NCI-H226 (cell line): ENCODE results near the gene TRIM65.

Source experiments
- DNase-seq: peaks from one replicate; pipeline ENCODE4 v3.0.0-alpha.2; 2015

Gene TRIM65

GRCh38 chr17:75917141-75917916 is 20.6 kb upstream of the TRIM65 start:
- DNase-seq = no peak

- no peak for DNase-seq
Observed at GRCh38 chr17:75915268-75915667, 18.5 kb upstream of the TRIM65 start.

GRCh38 chr17:75914643-75915267 is 18.0 kb upstream of the TRIM65 start:
- no peak for DNase-seq

GRCh38 chr17:75913537-75914210 is 16.9 kb upstream of the TRIM65 start:
- DNase-seq = no peak

GRCh38 chr17:75910699-75911098 is 13.9 kb upstream of the TRIM65 start:
- DNase-seq = no peak

GRCh38 chr17:75909812-75910274 is 13.1 kb upstream of the TRIM65 start:
- no peak for DNase-seq

GRCh38 chr17:75909051-75909811 is 12.5 kb upstream of the TRIM65 start:
- no peak for DNase-seq

- no peak for DNase-seq
Observed at GRCh38 chr17:75908201-75908600, 11.4 kb upstream of the TRIM65 start.

- DNase-seq = no peak
Observed at GRCh38 chr17:75906143-75906884, 9.6 kb upstream of the TRIM65 start.

- DNase-seq = peak; percentile 95
Observed at GRCh38 chr17:75904749-75905521, 8.2 kb upstream of the TRIM65 start, which contains the start of gene MRPL38. MRPL38 (minus strand) TSS chr17:75904884; CDS start chr17:75904875, 9 bp downstream.

GRCh38 chr17:75902406-75902805 is 5.7 kb upstream of the TRIM65 start:
- no peak for DNase-seq

GRCh38 chr17:75901727-75902126 is 5.0 kb upstream of the TRIM65 start:
- no peak for DNase-seq

- no peak for DNase-seq
Observed at GRCh38 chr17:75900691-75901533, 4.2 kb upstream of the TRIM65 start.

- no peak for DNase-seq
Observed at GRCh38 chr17:75899767-75900468, 3.2 kb upstream of the TRIM65 start.

GRCh38 chr17:75899353-75899752 is 2.6 kb upstream of the TRIM65 start:
- DNase-seq = no peak

GRCh38 chr17:75898791-75899190 is 2.0 kb upstream of the TRIM65 start:
- DNase-seq = no peak

- no peak for DNase-seq
Observed at GRCh38 chr17:75898065-75898464, 1.3 kb upstream of the TRIM65 start.

- no peak for DNase-seq
Observed at GRCh38 chr17:75897160-75898019, 639 bp upstream of the TRIM65 start.
